ENCODE measurements around the gene PADI1.

PADI1 gene

DNA sequence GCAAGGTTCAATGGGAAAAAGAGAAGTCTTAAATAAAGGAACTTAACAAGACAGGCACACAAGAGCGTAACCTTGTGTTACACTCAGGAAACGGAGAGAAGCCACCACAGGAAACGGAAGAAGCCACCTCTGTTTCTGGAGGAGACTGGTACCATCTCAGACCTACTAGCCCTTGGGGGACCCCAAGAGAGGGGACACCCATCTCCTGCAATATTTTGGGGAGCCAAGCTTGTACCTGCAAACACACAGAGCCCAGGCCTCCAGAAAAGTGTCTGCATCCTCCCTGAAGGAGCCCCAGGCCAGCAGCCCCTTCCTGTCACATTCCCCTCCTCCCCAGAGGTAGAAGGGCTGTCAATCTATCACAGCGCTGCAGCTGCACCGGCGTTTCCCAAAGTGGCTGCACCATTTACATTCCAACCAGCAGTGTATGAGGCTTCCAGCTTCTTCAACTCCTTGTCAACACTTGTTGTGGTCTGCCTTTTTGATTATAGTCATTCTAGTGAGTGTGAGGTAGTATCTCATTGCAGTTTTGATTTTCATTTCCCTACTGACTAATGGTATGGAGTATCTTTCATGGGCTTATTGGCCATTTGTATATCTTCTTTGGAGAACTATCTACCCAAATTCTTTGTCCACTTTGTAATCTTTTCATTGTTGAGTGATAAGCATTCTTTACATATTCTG, 23.0 kb upstream of the PADI1 start:
- no peak for DNase-seq (ENCODE audit: low read depth)

- DNase-seq (ENCODE audit: low read depth): no peak
Observed at GRCh38 chr1:17183388-17184160, 21.4 kb upstream of the PADI1 start.

DNA sequence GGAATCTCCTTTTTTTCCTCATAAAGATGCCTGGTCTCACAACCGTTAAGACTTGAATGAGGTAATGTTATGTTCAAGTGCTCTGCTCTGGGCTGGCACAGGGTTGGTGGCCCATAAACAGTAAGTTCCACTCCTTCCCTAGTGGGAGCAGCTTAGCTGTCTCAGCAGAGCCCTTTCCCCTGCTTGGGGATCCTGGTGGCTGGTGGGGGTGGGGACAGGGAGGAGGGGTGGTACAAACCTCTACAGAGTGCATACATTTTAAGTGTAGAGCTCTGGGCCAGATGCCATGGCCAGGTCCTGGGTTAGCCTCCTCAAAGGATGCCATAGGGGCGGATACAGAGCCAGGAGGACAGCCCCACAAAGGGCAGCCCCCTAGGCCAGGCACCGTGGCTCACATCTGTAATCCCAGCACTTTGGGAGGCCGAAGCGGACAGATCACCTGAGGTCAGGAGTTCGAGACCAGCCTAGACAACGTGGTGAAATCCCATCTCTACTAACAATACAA, 20.7 kb upstream of the PADI1 start:
- DNase-seq (ENCODE audit: low read depth): no peak

DNA sequence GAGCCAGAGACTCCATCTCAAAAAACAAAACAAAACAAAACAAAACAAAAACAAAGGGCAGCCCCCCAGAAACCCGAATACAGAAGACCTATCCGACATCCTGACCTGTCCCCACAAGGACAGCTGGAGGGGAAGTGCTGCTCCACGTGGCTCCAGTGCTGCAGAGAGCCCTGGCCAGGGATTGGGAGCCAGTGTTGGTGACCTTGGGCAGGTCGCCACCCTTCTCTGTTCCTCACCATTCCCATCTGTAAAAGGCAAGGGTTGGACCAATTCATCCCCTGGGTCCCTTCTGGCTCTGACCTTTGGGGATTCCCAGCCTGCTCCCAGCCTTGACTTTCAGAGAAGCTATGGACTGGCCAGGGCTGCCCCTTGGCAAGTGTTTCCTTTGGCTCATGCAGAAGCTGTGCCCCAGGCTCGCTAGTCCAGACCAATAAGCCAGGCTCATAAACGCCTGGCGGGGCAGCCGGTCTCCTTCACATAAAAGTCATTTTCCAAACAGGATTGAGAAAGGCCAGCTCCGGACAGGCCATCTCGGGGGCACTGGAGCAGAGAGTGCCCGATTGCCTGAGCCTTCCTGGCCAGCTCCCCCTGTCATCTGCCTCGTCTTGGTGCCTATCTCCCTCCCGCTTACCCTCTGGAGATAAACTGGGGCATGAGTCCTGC, 20.0 kb upstream of the PADI1 start:
- no peak for DNase-seq (ENCODE audit: low read depth)

GRCh38 chr1:17185485-17185860, 19.5 kb upstream of the PADI1 start:
- DNase-seq (ENCODE audit: low read depth): no peak

DNA sequence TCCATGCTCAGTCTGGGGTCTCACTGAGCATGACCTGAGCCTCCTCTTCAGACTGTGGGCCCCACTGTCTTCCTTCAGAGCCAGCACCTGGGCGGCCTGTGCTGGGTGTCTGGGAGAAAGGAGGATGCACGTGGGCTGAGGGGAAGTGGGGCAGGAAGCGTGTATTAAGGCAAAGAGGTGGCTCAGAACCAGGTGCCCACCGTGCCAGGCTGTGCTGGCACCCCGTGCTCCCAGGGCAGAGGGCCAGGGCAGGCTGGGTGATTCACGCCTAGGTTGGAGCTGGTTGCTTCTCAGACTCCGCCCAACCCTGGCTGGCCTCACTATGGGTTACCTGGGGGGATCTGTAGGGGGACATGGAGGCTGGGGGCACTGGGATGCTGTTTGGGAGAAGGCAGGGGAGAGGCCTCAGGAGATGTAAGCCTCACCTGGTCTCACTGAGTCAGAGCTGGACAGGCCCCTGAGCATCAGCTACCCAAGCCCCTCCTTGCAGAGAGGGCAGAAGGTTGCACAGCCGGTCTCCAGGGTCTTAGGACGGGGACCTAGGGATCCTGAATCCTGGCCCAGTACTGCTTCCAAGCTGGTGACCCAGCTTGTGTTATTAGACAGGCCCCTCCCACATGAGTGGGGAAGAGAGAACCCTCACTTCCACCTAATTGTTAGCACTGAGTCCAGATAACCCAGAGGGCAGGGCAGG, 18.6 kb upstream of the PADI1 start:
- no peak for DNase-seq (ENCODE audit: low read depth)

GRCh38 chr1:17187051-17187450, 17.9 kb upstream of the PADI1 start:
- no peak for DNase-seq (ENCODE audit: low read depth)

GRCh38 chr1:17188217-17188616, 16.7 kb upstream of the PADI1 start:
- DNase-seq (ENCODE audit: low read depth): no peak

- no peak for DNase-seq (ENCODE audit: low read depth)
Observed at GRCh38 chr1:17188889-17189631, 15.9 kb upstream of the PADI1 start.

DNA sequence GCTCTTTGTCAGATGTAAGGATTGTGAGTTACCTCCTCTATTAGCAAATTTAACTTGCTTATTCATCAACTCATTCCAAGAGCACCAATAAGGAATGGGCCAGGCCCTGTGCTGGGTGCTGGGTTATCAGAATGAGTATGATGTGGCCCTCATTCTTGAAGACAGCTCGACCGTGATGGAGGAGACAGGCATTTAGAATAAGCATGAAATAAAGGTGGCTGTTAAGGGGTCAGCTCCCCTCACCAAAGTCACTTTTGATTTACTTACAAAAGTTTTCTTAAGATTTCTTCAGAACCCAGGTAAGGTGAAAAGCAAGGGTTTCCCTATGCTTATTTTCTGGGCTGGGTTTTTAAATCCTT, 15.3 kb upstream of the PADI1 start:
- DNase-seq (ENCODE audit: low read depth): no peak

GRCh38 chr1:17190010-17190995, 14.6 kb upstream of the PADI1 start:
- peak; percentile 99 for DNase-seq (ENCODE audit: low read depth)

- DNase-seq (ENCODE audit: low read depth): no peak
Observed at GRCh38 chr1:17191990-17192242, 13.0 kb upstream of the PADI1 start.

- DNase-seq (ENCODE audit: low read depth): no peak
Observed at GRCh38 chr1:17192394-17193221, 12.3 kb upstream of the PADI1 start.

GRCh38 chr1:17193222-17194132, 11.5 kb upstream of the PADI1 start:
- DNase-seq (ENCODE audit: low read depth): no peak

GRCh38 chr1:17194133-17194475, 10.8 kb upstream of the PADI1 start:
- no peak for DNase-seq (ENCODE audit: low read depth)

DNA sequence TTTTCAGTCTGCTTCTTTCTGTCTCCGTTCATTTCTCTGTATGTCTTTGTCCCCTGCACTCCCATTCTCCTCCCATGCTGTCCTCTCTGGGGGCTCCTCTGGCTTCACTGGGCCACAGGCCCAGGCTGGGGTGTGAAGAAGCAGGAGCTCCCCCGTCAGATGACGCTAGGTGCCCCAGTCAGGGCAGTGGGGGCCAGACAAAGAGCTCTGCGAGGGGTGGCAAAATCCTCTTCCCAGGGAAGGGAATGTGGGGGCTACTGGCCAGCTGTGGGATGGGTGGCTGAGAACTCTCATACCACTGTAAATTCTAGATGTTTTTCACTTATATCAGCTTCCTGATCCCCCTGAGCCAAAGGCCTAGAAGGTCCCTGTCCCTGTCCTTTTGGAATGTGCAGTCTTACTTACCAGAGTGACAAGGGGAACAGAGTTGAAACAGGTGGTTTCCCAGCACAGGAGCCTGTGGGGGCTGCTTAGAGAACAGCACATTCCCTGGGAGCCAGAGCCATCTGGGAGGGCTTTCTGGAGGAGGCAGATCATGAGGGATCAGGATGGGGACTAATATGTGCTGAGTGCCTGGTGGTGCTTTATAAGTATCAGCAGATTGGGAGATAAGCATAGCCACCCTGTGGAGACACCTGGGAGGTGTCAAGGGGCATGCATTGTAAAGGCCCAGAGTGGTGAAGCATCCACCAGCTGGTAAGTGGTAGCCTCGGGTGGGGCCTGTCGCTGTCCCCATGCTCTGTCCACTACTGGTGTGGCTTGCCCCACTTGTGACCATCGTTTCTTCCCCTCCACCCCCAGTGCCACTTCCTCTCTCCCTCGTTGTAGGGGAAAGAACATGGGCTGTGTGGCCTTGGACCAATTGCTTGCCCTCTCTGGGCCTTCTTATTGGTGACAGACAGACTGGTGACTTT, 10.1 kb upstream of the PADI1 start:
- DNase-seq (ENCODE audit: low read depth): no peak

GRCh38 chr1:17195731-17196130, 9.2 kb upstream of the PADI1 start:
- DNase-seq (ENCODE audit: low read depth): no peak

Measured in HS-27A (cell line).